WI38 (cell line): Measurements from ENCODE around the gene PTPRZ1.

Experiments used
- H3K4me3 ChIP-seq: 2 replicates; pipeline ENCODE4 v1.5.1; 2011; ENCODE audit warnings: low read depth, mild to moderate bottlenecking, control low read depth, low read length
- TF ChIP-seq, protein P1 (sequence below): IDR thresholded peaks from 2 replicates; pipeline ENCODE4 v1.5.1; 2012; ENCODE audit warnings: low read depth, mild to moderate bottlenecking, control low read depth, low read length

PTPRZ1 gene

DNA sequence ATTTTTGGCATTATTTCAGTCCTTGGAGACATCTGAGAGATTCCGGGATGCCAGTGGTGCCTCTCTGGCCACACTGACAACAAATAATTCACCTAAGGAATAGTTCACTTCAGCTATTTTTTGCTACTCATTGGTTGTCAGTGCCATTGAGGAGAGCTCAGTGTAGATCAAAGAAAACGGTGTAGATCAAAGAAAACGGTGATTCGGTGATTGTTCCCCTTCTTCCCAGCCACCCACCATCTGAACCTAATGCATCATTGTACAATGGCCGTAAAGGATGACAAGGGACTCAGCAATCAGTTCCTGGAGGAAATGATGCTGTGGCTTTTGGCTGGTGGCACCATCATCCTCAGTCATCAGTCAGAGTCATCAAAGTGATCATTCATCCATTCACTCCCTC lies 80.6 kb downstream of the PTPRZ1 start:
- TF ChIP-seq, protein P1, sequence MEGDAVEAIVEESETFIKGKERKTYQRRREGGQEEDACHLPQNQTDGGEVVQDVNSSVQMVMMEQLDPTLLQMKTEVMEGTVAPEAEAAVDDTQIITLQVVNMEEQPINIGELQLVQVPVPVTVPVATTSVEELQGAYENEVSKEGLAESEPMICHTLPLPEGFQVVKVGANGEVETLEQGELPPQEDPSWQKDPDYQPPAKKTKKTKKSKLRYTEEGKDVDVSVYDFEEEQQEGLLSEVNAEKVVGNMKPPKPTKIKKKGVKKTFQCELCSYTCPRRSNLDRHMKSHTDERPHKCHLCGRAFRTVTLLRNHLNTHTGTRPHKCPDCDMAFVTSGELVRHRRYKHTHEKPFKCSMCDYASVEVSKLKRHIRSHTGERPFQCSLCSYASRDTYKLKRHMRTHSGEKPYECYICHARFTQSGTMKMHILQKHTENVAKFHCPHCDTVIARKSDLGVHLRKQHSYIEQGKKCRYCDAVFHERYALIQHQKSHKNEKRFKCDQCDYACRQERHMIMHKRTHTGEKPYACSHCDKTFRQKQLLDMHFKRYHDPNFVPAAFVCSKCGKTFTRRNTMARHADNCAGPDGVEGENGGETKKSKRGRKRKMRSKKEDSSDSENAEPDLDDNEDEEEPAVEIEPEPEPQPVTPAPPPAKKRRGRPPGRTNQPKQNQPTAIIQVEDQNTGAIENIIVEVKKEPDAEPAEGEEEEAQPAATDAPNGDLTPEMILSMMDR, result no peak
- no peak overlapping the region for H3K4me3 ChIP-seq

GRCh38 chr7:121954803-121955202 lies 81.8 kb downstream of the PTPRZ1 start:
- TF ChIP-seq, protein P1, result no peak
- H3K4me3 ChIP-seq, result no peak overlapping the region

DNA sequence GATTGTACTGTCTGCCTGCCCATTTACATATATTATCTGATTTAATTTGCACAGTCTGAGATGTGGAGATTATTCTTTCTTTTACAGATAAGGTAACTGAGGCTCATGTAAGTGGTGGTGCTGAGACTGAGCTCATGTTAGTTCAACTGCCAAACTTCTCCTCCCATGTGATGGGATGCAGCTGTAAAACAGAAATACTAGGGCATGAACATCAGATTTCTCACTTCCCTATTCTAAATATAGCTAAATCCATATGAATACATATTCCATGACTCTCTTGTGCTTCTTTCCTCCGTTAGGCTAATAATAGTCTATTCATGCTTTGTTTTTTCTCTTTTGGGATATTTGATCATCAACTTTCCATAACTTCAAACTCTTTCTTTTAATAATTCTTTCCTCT lies 84.7 kb downstream of the PTPRZ1 start:
- TF ChIP-seq, protein P1, result no peak
- H3K4me3 ChIP-seq, result no peak overlapping the region

DNA sequence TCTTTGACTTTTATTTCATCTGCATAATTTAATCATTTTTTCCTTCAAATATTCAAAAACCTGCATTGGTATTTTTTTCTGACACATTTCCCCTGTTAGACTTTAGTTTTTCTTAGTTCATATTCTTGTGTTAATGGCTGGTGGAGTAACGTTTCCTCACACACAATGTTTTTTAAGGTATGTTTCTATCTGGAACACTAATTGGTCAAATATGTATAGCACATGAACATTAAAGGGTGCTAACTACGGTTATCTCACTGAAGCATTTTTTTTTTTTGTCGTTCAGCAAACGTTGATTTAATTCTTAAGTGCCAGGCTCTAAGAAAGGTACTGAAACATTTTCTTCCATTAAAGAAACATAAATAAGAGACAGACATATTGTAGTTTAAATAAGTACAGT lies 87.7 kb downstream of the PTPRZ1 start:
- H3K4me3 ChIP-seq, result no peak overlapping the region
- TF ChIP-seq, protein P1, result no peak

GRCh38 chr7:121961089-121961867 lies 88.3 kb downstream of the PTPRZ1 start:
- H3K4me3 ChIP-seq, result no peak overlapping the region
- TF ChIP-seq, protein P1, result no peak

- TF ChIP-seq, protein P1, result no peak
- no peak overlapping the region for H3K4me3 ChIP-seq
Measured at GRCh38 chr7:121966276-121966934, 93.4 kb downstream of the PTPRZ1 start.

DNA sequence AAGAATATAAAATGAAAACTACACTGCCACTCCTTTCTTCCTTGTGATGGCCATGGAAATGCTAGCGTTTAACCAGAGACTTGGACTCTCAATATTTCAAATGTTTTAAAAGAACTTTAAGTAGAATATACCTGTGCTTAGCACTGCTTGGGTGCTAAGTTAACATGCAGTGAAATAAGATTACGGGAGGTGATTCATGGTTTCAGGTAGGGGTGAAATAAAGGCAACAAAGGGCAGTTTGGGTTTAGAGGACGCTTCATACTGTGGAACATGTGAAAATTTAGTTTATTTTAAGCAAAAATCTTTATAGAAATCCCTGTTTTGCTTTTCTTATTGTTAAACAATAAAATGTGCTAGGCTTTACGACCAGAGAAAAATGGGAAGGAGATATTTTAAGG lies 94.0 kb downstream of the PTPRZ1 start:
- TF ChIP-seq, protein P1, result no peak
- H3K4me3 ChIP-seq, result no peak overlapping the region
